Measurements from ENCODE around the gene TIAL1.

- TF ChIP-seq CTCF (conservative IDR thresholded peaks at IDR 0.05; ENCODE audit: low read depth, low read length) (no peak), EZH2 (IDR thresholded peaks at IDR 0.05; ENCODE audit: low read length, unreplicated experiment) (no peak)
Measured at GRCh38 chr10:119614686-119615085, 17.9 kb upstream of the TIAL1 start.
